ENCODE data around the gene IRX4.

IRX4 gene

DNA sequence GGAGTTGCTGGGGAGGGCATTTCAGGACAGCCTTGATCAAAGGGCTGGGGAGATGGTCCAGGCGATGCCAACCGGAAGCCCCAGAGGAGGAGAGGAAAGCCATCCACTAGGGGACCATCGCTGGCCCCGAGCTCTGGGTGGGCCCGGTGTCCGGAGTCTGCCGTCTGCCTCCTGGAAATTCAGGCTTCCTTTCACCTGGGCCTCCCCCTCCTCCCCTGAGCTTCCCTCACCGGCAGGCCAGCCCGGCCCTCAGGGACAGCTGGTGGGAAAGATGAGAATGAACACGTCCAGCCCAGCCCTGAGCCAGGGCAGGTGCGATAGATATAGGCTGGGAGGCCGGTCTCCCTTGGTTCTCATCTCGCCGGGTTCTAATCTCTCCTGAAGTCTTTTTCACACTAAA, 17.2 kb downstream of the IRX4 start:
- no peak for DNase-seq
- TF ChIP-seq, protein P1, sequence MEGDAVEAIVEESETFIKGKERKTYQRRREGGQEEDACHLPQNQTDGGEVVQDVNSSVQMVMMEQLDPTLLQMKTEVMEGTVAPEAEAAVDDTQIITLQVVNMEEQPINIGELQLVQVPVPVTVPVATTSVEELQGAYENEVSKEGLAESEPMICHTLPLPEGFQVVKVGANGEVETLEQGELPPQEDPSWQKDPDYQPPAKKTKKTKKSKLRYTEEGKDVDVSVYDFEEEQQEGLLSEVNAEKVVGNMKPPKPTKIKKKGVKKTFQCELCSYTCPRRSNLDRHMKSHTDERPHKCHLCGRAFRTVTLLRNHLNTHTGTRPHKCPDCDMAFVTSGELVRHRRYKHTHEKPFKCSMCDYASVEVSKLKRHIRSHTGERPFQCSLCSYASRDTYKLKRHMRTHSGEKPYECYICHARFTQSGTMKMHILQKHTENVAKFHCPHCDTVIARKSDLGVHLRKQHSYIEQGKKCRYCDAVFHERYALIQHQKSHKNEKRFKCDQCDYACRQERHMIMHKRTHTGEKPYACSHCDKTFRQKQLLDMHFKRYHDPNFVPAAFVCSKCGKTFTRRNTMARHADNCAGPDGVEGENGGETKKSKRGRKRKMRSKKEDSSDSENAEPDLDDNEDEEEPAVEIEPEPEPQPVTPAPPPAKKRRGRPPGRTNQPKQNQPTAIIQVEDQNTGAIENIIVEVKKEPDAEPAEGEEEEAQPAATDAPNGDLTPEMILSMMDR (IDR thresholded peaks at IDR 0.05; ENCODE audit: low read depth, low read length): no peak

GRCh38 chr5:1864896-1865440, 17.8 kb downstream of the IRX4 start:
- TF ChIP-seq, protein P1 (IDR thresholded peaks at IDR 0.05; ENCODE audit: low read depth, low read length): no peak
- DNase-seq: no peak
- no peak overlapping the region for H3K27ac ChIP-seq
- H3K9me3 ChIP-seq (ENCODE audit: severe bottlenecking): no peaks in the 10 kb centered on the region
- H3K27me3 ChIP-seq (ENCODE audit: insufficient read depth, low read depth, severe bottlenecking): peaks cover 96% of the 10 kb centered on the region
- no peaks in the 10 kb centered on the region for H3K36me3 ChIP-seq
- no peak overlapping the region for H3K4me3 ChIP-seq (ENCODE audit: low read depth, low read length)

More for the DNA sequence above, 17.2 kb downstream of the IRX4 start:
- H3K27ac ChIP-seq: no peak overlapping the region
- H3K4me3 ChIP-seq (ENCODE audit: low read depth, low read length): no peak overlapping the region
- H3K9me3 ChIP-seq (ENCODE audit: severe bottlenecking): no peaks in the 10 kb centered on the region
- H3K27me3 ChIP-seq (ENCODE audit: insufficient read depth, low read depth, severe bottlenecking): peaks cover 92% of the 10 kb centered on the region
- no peaks in the 10 kb centered on the region for H3K36me3 ChIP-seq

DNA sequence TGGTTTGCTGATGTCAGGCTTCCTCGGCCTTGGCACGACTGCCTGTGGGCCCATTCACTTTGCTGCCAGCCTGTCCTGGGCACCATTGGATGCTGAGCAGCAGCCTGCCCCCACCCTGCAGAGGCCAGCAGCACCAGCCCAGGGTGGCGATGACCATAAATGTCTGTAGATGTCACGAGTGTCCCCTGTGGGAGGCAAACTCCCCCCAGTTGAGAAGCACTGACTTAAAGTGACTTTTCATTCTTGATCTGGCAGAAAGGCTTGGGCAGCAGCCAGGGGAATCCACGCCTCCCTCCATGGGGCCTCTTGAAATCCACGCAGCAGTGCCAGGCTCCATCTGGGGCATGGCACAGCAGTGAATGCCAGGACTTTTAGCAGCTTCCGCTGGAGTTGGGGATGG, 21.8 kb downstream of the IRX4 start:
- Histone ChIP-seq H3K36me3 (no peaks in the 10 kb centered on the region), H3K27me3 (ENCODE audit: insufficient read depth, low read depth, severe bottlenecking) (peaks cover 69% of the 10 kb centered on the region), H3K4me3 (ENCODE audit: low read depth, low read length) (no peak overlapping the region), H3K27ac (no peak overlapping the region), H3K9me3 (ENCODE audit: severe bottlenecking) (no peaks in the 10 kb centered on the region)
- TF ChIP-seq, protein P1 (IDR thresholded peaks at IDR 0.05; ENCODE audit: low read depth, low read length): no peak
- DNase-seq: no peak

- Histone ChIP-seq H3K27ac (no peak overlapping the region), H3K4me3 (ENCODE audit: low read depth, low read length) (no peak overlapping the region), H3K36me3 (no peaks in the 10 kb centered on the region), H3K27me3 (ENCODE audit: insufficient read depth, low read depth, severe bottlenecking) (peaks cover 63% of the 10 kb centered on the region), H3K9me3 (ENCODE audit: severe bottlenecking) (no peaks in the 10 kb centered on the region)
- DNase-seq: no peak
- TF ChIP-seq, protein P1 (IDR thresholded peaks at IDR 0.05; ENCODE audit: low read depth, low read length): no peak
Measured at GRCh38 chr5:1860021-1860610, 22.6 kb downstream of the IRX4 start.

- no peak for DNase-seq
- H3K36me3 ChIP-seq: no peaks in the 10 kb centered on the region
- H3K27me3 ChIP-seq (ENCODE audit: insufficient read depth, low read depth, severe bottlenecking): peaks cover 58% of the 10 kb centered on the region
- no peaks in the 10 kb centered on the region for H3K9me3 ChIP-seq (ENCODE audit: severe bottlenecking)
- TF ChIP-seq, protein P1 (IDR thresholded peaks at IDR 0.05; ENCODE audit: low read depth, low read length): no peak
- no peak overlapping the region for H3K27ac ChIP-seq
- H3K4me3 ChIP-seq (ENCODE audit: low read depth, low read length): no peak overlapping the region
Measured at GRCh38 chr5:1859099-1859498, 23.6 kb downstream of the IRX4 start.

- Histone ChIP-seq H3K9me3 (ENCODE audit: severe bottlenecking) (no peaks in the 10 kb centered on the region), H3K36me3 (no peaks in the 10 kb centered on the region), H3K27ac (no peak overlapping the region), H3K27me3 (ENCODE audit: insufficient read depth, low read depth, severe bottlenecking) (peaks cover 57% of the 10 kb centered on the region), H3K4me3 (ENCODE audit: low read depth, low read length) (no peak overlapping the region)
- DNase-seq: no peak
- TF ChIP-seq, protein P1 (IDR thresholded peaks at IDR 0.05; ENCODE audit: low read depth, low read length): no peak
Measured at GRCh38 chr5:1858436-1858835, 24.3 kb downstream of the IRX4 start.
